IMR-90 (cell line): ENCODE data around the gene ST8SIA4. TPM values are rescaled to one million over a fixed set of nuclear protein-coding genes. Genes with fewer than 3 reads are reported as not detected.

ENCODE experiments used
- ATAC-seq: fragments of 200-7000 bp; cut with Tn5 transposase; 2 replicates; pipeline ENCODE4 v1.9.1; 2020; ENCODE audit warnings: low read depth, mild to moderate bottlenecking, moderate library complexity
- BruUV-seq: library from RNA; stranded (reverse); fragments of 400-500 nt; replicated peaks from 2 replicates; lab custom pipeline; 2021; lab: Mats Ljungman, UMichigan
- CTCF ChIA-PET: fragments of 300-600 bp; formaldehyde crosslinking; extraction: SDS; loops from one replicate; lab custom pipeline; 2021; ENCODE audit warnings: antibody characterized with exemption; lab: Yijun Ruan, JAX
- POLR2A ChIA-PET: fragments of 300-600 bp; sonication (Branson Sonifier 250); formaldehyde crosslinking; loops from one replicate; lab custom pipeline; 2022; ENCODE audit warnings: antibody characterized with exemption; ENCODE audit not compliant: unreplicated experiment; lab: Charles Lee
- DNase-seq: peaks from one replicate; pipeline ENCODE4 v3.0.0; 2013
- H2AFZ ChIP-seq: replicated peaks from 2 replicates; pipeline ENCODE3; 2013; ENCODE audit warnings: low read length, mild to moderate bottlenecking; ENCODE audit not compliant: poor library complexity
- H2AK5ac ChIP-seq: 2 replicates; pipeline ENCODE4 v1.6.1; 2013; ENCODE audit warnings: low read depth, low read length, inconsistent platforms
- H2AK9ac ChIP-seq: replicated peaks from 2 replicates; pipeline ENCODE3; 2013; ENCODE audit warnings: mild to moderate bottlenecking, low read depth, low read length, moderate library complexity; ENCODE audit not compliant: poor library complexity
- H2BK120ac ChIP-seq: 2 replicates; pipeline ENCODE4 v1.6.1; 2013; ENCODE audit warnings: low read depth, low read length, inconsistent platforms
- H2BK15ac ChIP-seq: 3 replicates; pipeline ENCODE4 v1.6.1; 2013; ENCODE audit warnings: low read depth, low read length, inconsistent platforms
- H2BK20ac ChIP-seq: 2 replicates; pipeline ENCODE4 v1.6.1; 2013; ENCODE audit warnings: low read depth, mild to moderate bottlenecking, inconsistent platforms, low read length, moderate library complexity
- H2BK5ac ChIP-seq: 2 replicates; pipeline ENCODE4 v1.6.1; 2013; ENCODE audit warnings: mild to moderate bottlenecking, low read depth, low read length, inconsistent platforms; ENCODE audit not compliant: poor library complexity, severe bottlenecking
- H3K14ac ChIP-seq: replicated peaks from 2 replicates; pipeline ENCODE4 v1.6.1; 2013; ENCODE audit warnings: low read depth, low read length, inconsistent platforms
- H3K18ac ChIP-seq: 2 replicates; pipeline ENCODE4 v1.6.1; 2013; ENCODE audit warnings: low read depth, low read length, control low read depth
- H3K23ac ChIP-seq: 2 replicates; pipeline ENCODE4 v1.6.1; 2013; ENCODE audit warnings: low read depth, low read length, inconsistent platforms
- H3K27ac ChIP-seq: 2 replicates; pipeline ENCODE4 v1.5.1; 2013; ENCODE audit warnings: mild to moderate bottlenecking, control low read depth, low read length; ENCODE audit not compliant: insufficient read depth
- H3K27me3 ChIP-seq: 2 replicates; pipeline ENCODE4 v1.6.1; 2013; ENCODE audit warnings: low read length; ENCODE audit not compliant: control insufficient read depth, insufficient read depth
- H3K36me3 ChIP-seq: 2 replicates; pipeline ENCODE4 v1.6.1; 2013; ENCODE audit warnings: low read length, mixed read lengths; ENCODE audit not compliant: control insufficient read depth, insufficient read depth
- H3K4ac ChIP-seq: 2 replicates; pipeline ENCODE4 v1.6.1; 2013; ENCODE audit warnings: low read depth, low read length, inconsistent platforms
- H3K4me1 ChIP-seq: 2 replicates; pipeline ENCODE4 v1.6.1; 2013; ENCODE audit warnings: low read length, mixed read lengths; ENCODE audit not compliant: control insufficient read depth, insufficient read depth
- H3K4me2 ChIP-seq: 2 replicates; pipeline ENCODE4 v1.6.1; 2013; ENCODE audit warnings: low read depth, mild to moderate bottlenecking, control low read depth, low read length, moderate library complexity
- H3K4me3 ChIP-seq: 2 replicates; pipeline ENCODE4 v1.5.1; 2013; ENCODE audit warnings: low read depth, mild to moderate bottlenecking, control low read depth, low read length, moderate library complexity; ENCODE audit not compliant: insufficient read depth
- H3K56ac ChIP-seq: 2 replicates; pipeline ENCODE4 v1.6.1; 2013; ENCODE audit warnings: low read length, inconsistent platforms; ENCODE audit not compliant: insufficient read depth; ENCODE audit errors: extremely low read depth
- H3K79me1 ChIP-seq, 2 experiments: 2 replicates each; pipeline ENCODE4 v1.6.1; 2013; ENCODE audit warnings: low read length in 2 of 2, inconsistent platforms in 1 of 2, low read depth in 1 of 2
- H3K9ac ChIP-seq: 2 replicates; pipeline ENCODE4 v1.6.1; 2013; ENCODE audit warnings: low read depth, low read length, control low read depth
- H3K9me1 ChIP-seq: 2 replicates; pipeline ENCODE4 v1.6.1; 2013; ENCODE audit warnings: low read length, inconsistent platforms; ENCODE audit not compliant: insufficient read depth
- H3K9me3 ChIP-seq: 2 replicates; pipeline ENCODE4 v1.6.1; 2013; ENCODE audit warnings: low read length; ENCODE audit not compliant: control insufficient read depth, insufficient read depth
- H4K20me1 ChIP-seq: 2 replicates; pipeline ENCODE4 v1.6.1; 2013; ENCODE audit warnings: low read length, inconsistent platforms; ENCODE audit not compliant: insufficient read depth
- H4K5ac ChIP-seq: 2 replicates; pipeline ENCODE4 v1.6.1; 2013; ENCODE audit warnings: mild to moderate bottlenecking, low read depth, low read length, control low read depth
- H4K8ac ChIP-seq, 2 experiments: 2 replicates each; pipeline ENCODE4 v1.6.1; 2013; ENCODE audit warnings: low read depth in 2 of 2, low read length in 2 of 2, control low read depth in 1 of 2, inconsistent platforms in 1 of 2
- H4K91ac ChIP-seq: 2 replicates; pipeline ENCODE4 v1.6.1; 2013; ENCODE audit warnings: low read depth, low read length, inconsistent platforms; ENCODE audit not compliant: insufficient read depth
- CEBPB ChIP-seq: IDR thresholded peaks from 2 replicates; pipeline ENCODE4 v1.6.1; 2012; ENCODE audit warnings: low read depth, low read length, improper control_type of control experiment
- ELK1 ChIP-seq: fragments of 150-350 bp; IDR thresholded peaks from 2 replicates; pipeline ENCODE4 v1.6.1; 2016; ENCODE audit warnings: low read depth, mild to moderate bottlenecking, low read length, moderate library complexity, borderline replicate concordance
- MAFK ChIP-seq: IDR thresholded peaks from 2 replicates; pipeline ENCODE4 v1.6.1; 2012; ENCODE audit warnings: low read depth, low read length, improper control_type of control experiment
- dilution Hi-C: fragments of 300-500 bp; cut with HindIII; formaldehyde crosslinking; loops from one replicate; pipeline ENCODE4 v1.14.3; 2018; ENCODE audit warnings: low sequenced_read_pairs; ENCODE audit not compliant: unreplicated experiment
- in situ Hi-C: fragments of 300-500 bp; cut with MboI; formaldehyde crosslinking; loops from 3 replicates; pipeline ENCODE4 v1.14.3; 2019; ENCODE audit warnings: low sequenced_read_pairs, inconsistent platforms, mixed read lengths
- intact Hi-C: fragments of 100-400 bp; cut with micrococcal nuclease; formaldehyde crosslinking; loops from 2 replicates; pipeline ENCODE4 v1.10.0; 2022
- polyA plus RNA-seq, 3 experiments: library from polyadenylated mRNA; depleted of rRNA; stranded (reverse); fragments of >200 nt; gene quantifications; 2 replicates each; pipeline ENCODE4 v1.2.3, GENCODE V29; 2012; ENCODE audit warnings: low replicate concordance in 1 of 3
- total RNA-seq: library from RNA; depleted of rRNA; stranded (reverse); fragments of >200 nt; gene quantifications from 2 replicates; pipeline ENCODE4 v1.2.3, GENCODE V29; 2012
- TF ChIP-seq, protein P1 (sequence below): fragments of 150-350 bp; IDR thresholded peaks from 2 replicates; pipeline ENCODE4 v1.6.1; 2017; ENCODE audit warnings: mild to moderate bottlenecking, antibody characterized with exemption, low read length, low read depth

The ST8SIA4 gene
- total and polyA plus RNA-seq, 2 of the 4 experiments (the other 2 are of a cell fraction): 0.02 to 0.18 TPM

DNA sequence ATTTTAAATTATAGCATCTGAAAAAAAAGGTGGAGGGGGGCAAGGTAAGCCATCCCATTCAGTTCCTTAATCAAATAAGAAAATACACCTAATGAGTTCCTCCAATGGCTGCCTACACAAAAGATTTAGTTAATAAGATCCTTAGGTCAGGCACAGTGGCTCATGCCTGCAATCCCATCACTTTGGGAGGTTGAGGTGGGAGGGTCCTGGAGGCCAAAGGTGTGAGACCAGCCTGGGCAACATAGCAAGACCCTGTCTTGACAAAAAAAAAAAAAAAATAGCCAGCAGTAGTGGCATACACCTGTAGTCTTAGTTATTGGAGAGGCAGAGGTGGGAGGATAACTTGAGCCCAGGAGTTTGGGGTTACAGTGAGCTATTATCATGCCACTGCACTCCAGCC, 78.4 kb downstream of the ST8SIA4 start:
- BruUV-seq: no TSS peak
- ChIA-PET CTCF (no interaction called here), POLR2A (no interaction called here)
- dilution Hi-C loops: no loop called here
- DNase-seq (no peak), ATAC-seq (no peak)
- Histone ChIP-seq H3K4me1 (no peaks in the 10 kb centered on the region), H3K18ac (no peak overlapping the region), H3K4me2 (no peak overlapping the region), H3K9me1 (no peaks in the 10 kb centered on the region), H2BK120ac (no peak overlapping the region), H4K20me1 (no peaks in the 10 kb centered on the region), H2AK5ac (no peak overlapping the region), H3K79me1 (no peaks in the 10 kb centered on the region), H4K8ac (no peak overlapping the region), H2BK20ac (no peak overlapping the region), H3K14ac (no peak overlapping the region), H3K9me3 (no peaks in the 10 kb centered on the region), H2BK15ac (no peak overlapping the region), H2AFZ (no peak overlapping the region), H3K27me3 (no peaks in the 10 kb centered on the region), H3K36me3 (no peaks in the 10 kb centered on the region), H4K91ac (no peak overlapping the region), H3K4ac (no peak overlapping the region), H4K5ac (no peak overlapping the region), H3K27ac (no peak overlapping the region), H2AK9ac (no peak overlapping the region), H3K9ac (no peak overlapping the region), H3K56ac (no peak overlapping the region), H3K23ac (no peak overlapping the region), H3K4me3 (no peak overlapping the region), H2BK5ac (no peak overlapping the region)
- in situ Hi-C loops: no loop called here
- TF ChIP-seq ELK1: no peak
- TF ChIP-seq, protein P1, sequence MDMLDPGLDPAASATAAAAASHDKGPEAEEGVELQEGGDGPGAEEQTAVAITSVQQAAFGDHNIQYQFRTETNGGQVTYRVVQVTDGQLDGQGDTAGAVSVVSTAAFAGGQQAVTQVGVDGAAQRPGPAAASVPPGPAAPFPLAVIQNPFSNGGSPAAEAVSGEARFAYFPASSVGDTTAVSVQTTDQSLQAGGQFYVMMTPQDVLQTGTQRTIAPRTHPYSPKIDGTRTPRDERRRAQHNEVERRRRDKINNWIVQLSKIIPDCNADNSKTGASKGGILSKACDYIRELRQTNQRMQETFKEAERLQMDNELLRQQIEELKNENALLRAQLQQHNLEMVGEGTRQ: no peak
- no peak for TF ChIP-seq CEBPB
- TF ChIP-seq MAFK: no peak
- intact Hi-C loops: no loop called here
